GM18861 (cell line): Measurements from ENCODE around the gene CXCL11.
"Not testable (repeated sequence)": the region's sequence is repeated elsewhere in the genome, so short reads cannot be mapped to it uniquely, and the experiment has no call there.

Source experiments
- ATAC-seq: cut with Tn5 transposase; IDR thresholded peaks from one replicate; pipeline ENCODE4 v1.9.1; 2021; ENCODE audit not compliant: unreplicated experiment

The CXCL11 gene

DNA sequence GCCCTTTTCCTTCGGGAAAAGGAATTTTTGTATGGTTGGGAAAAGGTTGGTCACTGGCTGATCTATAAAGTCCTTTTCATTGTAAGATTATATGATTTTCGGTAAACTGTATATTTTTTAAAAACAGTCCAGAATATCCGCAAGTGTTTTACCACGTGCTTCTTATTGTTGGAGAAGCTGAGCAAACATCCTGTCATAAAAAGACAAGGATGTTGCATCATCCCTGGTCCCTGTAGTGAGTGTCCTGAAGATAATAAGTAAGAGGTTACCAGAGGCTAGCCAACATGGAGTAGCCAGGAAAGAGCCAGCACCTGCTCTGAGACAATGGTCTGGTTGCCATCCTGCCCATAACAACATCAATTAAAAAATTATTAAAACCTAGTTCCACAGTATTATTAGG, 33.7 kb downstream of the CXCL11 start:
- no peak for ATAC-seq

DNA sequence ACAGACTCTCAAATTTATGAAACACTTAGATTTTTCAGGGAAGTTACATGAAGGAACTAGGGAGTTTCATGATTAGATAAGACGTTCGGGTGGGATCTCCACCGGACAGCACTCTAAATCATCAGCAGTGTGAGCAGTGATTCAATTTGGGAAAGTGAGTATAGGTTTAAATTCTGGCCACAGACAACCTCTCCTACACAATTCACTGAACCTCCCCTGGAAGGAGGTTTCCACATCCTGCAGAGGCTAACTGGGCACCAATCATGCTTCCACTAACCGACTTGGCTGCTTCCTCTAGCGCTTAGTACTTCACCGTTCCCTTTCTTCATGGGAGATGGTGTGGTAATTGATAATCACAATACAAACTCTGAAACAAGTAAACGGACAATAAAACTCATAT, 34.2 kb downstream of the CXCL11 start:
- no peak for ATAC-seq

- ATAC-seq: no peak
Measured at GRCh38 chr4:76000279-76000678, 35.6 kb downstream of the CXCL11 start.

DNA sequence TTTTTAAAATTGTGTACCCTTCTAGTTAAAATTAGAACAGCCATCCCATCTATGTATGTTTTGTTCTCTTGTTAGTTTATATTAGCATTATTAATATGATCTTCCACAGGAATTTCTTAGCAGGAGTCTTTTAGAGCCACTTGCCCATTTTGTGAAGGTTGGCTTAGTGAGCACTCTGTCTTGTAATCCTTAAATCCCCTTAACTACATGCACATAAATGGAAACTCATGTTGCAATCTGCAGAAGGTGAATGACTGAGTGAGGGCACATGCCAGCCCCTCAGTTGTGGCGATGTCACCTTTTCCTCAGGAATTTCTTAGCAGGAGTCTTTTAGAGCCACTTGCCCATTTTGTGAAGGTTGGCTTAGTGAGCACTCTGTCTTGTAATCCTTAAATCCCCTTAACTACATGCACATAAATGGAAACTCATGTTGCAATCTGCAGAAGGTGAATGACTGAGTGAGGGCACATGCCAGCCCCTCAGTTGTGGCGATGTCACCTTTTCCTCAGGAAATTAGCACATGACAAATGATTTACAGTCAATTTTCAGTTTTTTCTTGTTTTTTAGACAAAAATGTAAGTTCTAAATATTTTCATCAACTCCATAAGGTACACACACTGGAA, 37.2 kb downstream of the CXCL11 start:
- not testable (repeated sequence) for ATAC-seq

DNA sequence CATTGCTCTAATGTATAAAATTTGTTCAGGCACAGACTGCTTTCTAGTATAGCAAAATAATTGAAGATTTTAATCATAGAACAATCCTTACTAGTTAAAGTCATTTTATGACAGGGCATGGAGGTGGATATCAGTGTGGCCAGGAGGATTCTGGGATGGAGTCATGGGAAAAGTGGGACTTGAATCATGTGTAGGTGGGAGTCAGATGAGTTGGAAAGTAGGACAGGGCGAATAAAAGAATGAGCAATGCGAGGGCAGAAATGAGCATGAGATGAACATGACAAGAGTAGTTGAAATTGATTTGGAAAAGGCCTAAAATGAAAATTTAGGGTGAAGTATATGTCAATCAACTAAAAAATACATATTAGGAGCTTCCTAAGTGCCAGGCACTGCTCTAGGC, 37.9 kb downstream of the CXCL11 start:
- ATAC-seq: no peak

DNA sequence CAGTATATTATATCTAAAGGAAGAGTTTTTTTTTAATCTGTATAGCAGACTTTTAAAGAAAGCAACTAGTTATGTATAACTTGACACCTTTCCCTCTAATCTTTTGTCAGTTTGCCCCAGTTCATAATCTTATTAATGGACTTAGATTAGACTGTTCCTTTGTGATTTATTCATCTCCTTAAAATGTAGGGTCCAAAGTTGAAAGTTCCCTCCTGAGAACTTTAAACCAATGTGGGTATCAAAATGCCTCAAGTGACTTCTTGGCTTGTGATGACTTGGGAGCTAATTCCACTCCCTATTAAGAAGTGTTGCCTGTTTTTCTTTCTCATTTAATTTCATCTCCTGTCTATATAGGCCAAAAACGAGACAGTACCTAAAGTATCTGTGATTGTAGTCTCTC, 38.8 kb downstream of the CXCL11 start:
- no peak for ATAC-seq

GRCh38 chr4:75995727-75996126, 40.1 kb downstream of the CXCL11 start:
- ATAC-seq: no peak

- ATAC-seq: no peak
Measured at GRCh38 chr4:75992462-75992861, 43.4 kb downstream of the CXCL11 start.

DNA sequence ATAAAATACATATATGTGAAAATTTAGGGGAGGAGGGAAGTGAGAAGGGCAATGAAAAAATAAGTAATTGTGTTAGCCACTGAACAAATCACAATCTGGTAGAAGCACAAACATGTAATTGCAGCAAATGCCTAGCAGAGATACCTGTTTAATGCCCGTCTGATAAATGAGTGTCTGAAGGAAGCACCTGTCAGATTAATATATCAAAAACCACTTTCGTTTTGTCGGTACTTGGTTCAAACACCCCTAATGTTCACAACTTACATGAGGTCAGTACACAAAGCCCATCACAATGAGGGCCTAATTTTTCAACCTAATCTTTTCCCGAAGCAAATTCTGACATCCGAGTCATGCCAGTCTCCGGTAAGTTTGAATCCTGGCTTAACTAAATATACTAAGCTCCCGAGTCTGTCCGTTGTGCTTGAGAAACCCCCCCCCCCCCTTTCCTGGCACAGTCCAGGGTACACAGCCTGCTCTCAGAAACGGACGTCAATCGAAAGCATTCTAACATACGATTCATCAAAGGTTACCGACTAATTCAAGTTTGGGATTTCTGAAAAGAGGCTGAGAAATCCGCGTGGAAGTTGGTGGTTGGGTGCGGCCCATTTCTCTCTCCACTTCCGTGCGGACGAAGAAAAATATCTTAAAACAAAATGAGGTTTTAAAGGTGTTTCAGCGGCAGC, 45.9 kb downstream of the CXCL11 start:
- ATAC-seq: no peak

GRCh38 chr4:75985116-75985515, 50.8 kb downstream of the CXCL11 start:
- ATAC-seq: no peak
